HEK293 (cell line): ENCODE measurements around the gene MVK.

ENCODE experiments used
- BCL11B ChIP-seq: fragments of 450-650 bp; formaldehyde crosslinking; IDR thresholded peaks from 2 replicates; pipeline ENCODE4 v1.5.1; 2016; ENCODE audit warnings: low read depth, missing biosample characterization, missing genetic modification characterization
- GLI4 ChIP-seq: fragments of 450-650 bp; formaldehyde crosslinking; IDR thresholded peaks from 2 replicates; pipeline ENCODE4 v1.5.1; 2016; ENCODE audit warnings: missing biosample characterization, missing genetic modification characterization
- GLIS2 ChIP-seq: fragments of 450-650 bp; formaldehyde crosslinking; IDR thresholded peaks from 2 replicates; pipeline ENCODE4 v1.5.1; 2016; ENCODE audit warnings: missing biosample characterization, missing genetic modification characterization
- HOXD13 ChIP-seq: sonication (generic); formaldehyde crosslinking; IDR thresholded peaks from 2 replicates; pipeline ENCODE4 v1.8.0; 2022; ENCODE audit warnings: missing genetic modification reagents, borderline replicate concordance
- OSR2 ChIP-seq: fragments of 450-650 bp; formaldehyde crosslinking; IDR thresholded peaks from 2 replicates; pipeline ENCODE4 v1.5.1; 2016; ENCODE audit warnings: missing biosample characterization, missing genetic modification characterization
- REPIN1 ChIP-seq: fragments of 450-650 bp; formaldehyde crosslinking; IDR thresholded peaks from 2 replicates; pipeline ENCODE4 v1.5.1; 2017; ENCODE audit warnings: missing biosample characterization, missing genetic modification characterization, low read depth
- ZNF157 ChIP-seq: fragments of 450-650 bp; formaldehyde crosslinking; IDR thresholded peaks from 2 replicates; pipeline ENCODE4 v1.5.1; 2016; ENCODE audit warnings: missing biosample characterization, missing genetic modification characterization
- ZNF16 ChIP-seq: fragments of 450-650 bp; formaldehyde crosslinking; IDR thresholded peaks from 2 replicates; pipeline ENCODE4 v1.5.1; 2016; ENCODE audit warnings: low read depth, missing biosample characterization, missing genetic modification characterization
- ZNF311 ChIP-seq: fragments of 450-650 bp; formaldehyde crosslinking; IDR thresholded peaks from 2 replicates; pipeline ENCODE4 v1.5.1; 2017; ENCODE audit warnings: missing biosample characterization, missing genetic modification characterization, borderline replicate concordance
- ZNF394 ChIP-seq: fragments of 450-650 bp; formaldehyde crosslinking; IDR thresholded peaks from 2 replicates; pipeline ENCODE4 v1.5.1; 2016; ENCODE audit warnings: missing biosample characterization, missing genetic modification characterization, mild to moderate bottlenecking, moderate library complexity, borderline replicate concordance
- ZNF837 ChIP-seq: fragments of 450-650 bp; formaldehyde crosslinking; IDR thresholded peaks from 2 replicates; pipeline ENCODE4 v1.5.1; 2016; ENCODE audit warnings: missing biosample characterization, missing genetic modification characterization
- ZSCAN23 ChIP-seq: fragments of 450-650 bp; formaldehyde crosslinking; IDR thresholded peaks from 2 replicates; pipeline ENCODE4 v1.5.1; 2016; ENCODE audit warnings: missing biosample characterization, missing genetic modification characterization
- ZSCAN30 ChIP-seq: fragments of 450-650 bp; IDR thresholded peaks from 2 replicates; pipeline ENCODE4 v1.5.1; 2018; ENCODE audit warnings: missing biosample characterization, mild to moderate bottlenecking, missing genetic modification characterization, moderate library complexity
- TF ChIP-seq, protein P1 (sequence below): sonication (generic); formaldehyde crosslinking; IDR thresholded peaks from 2 replicates; pipeline ENCODE4 v1.8.1; 2022; ENCODE audit warnings: mild to moderate bottlenecking, moderate library complexity, missing genetic modification reagents
- TF ChIP-seq, protein P2 (sequence below): fragments of 450-650 bp; formaldehyde crosslinking; IDR thresholded peaks from 2 replicates; pipeline ENCODE4 v1.5.1; 2016; ENCODE audit warnings: missing biosample characterization, missing genetic modification characterization, borderline replicate concordance
- TF ChIP-seq, protein P3 (sequence below): fragments of 450-650 bp; formaldehyde crosslinking; IDR thresholded peaks from 2 replicates; pipeline ENCODE4 v1.5.1; 2016; ENCODE audit warnings: missing biosample characterization, missing genetic modification characterization
- TF ChIP-seq, protein P4 (sequence below): fragments of 450-650 bp; formaldehyde crosslinking; IDR thresholded peaks from 2 replicates; pipeline ENCODE4 v1.5.1; 2017; ENCODE audit warnings: missing biosample characterization, mild to moderate bottlenecking, missing genetic modification characterization, moderate library complexity
- TF ChIP-seq, protein P5 (sequence below): fragments of 450-650 bp; formaldehyde crosslinking; IDR thresholded peaks from 2 replicates; pipeline ENCODE4 v1.5.1; 2017; ENCODE audit warnings: missing biosample characterization, missing genetic modification characterization
- TF ChIP-seq, protein P6 (sequence below): fragments of 450-650 bp; formaldehyde crosslinking; IDR thresholded peaks from 2 replicates; pipeline ENCODE4 v1.5.1; 2016; ENCODE audit warnings: missing biosample characterization, missing genetic modification characterization
- TF ChIP-seq, protein P7 (sequence below): fragments of 450-650 bp; formaldehyde crosslinking; IDR thresholded peaks from 2 replicates; pipeline ENCODE4 v1.5.1; 2016; ENCODE audit warnings: missing biosample characterization, missing genetic modification characterization, borderline replicate concordance

Gene MVK

DNA sequence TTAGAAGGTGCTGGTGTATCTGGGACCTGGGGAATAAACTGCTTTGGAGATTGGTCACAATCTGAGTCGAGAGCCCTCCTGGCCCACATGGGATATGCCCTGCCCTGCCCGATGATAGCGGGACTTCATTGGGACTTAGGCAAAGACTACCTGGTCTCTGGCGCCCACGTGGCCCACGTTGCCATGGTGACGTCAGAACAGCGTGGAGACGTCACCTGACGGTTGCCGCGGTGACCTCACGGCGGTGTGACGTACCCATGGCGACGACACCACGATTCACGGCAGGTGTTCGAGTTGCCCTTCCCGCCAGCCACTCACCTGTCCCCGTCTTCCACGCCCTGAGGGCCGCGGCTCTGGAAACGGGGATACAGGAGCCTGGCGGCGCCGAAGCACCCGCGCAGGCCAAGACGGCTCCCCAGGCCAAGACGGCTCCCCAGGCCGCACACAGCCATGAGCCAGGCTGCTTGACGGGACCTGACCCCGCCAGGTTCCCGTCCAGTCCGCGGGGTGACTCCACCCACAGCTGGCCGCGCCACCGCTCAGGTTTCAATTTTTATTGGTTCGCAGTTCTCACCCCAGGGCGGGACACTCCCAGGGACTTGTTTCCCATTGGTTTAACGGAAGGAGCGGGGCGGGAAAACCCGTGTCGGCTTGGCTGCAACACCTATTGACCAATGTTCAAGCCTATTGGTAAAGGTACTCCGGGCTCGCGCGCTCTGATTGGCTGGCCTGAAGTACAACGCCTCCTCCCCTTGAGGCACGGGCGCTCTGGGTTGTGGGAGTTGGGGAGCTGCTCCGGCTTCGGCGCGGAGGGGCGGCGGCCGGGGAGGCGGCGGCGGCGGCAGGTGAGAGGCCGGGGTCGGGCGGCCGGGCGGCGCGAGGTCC, at the start of gene MVK, which contains the start of gene MMAB (continued):
- TF ChIP-seq, protein P1, sequence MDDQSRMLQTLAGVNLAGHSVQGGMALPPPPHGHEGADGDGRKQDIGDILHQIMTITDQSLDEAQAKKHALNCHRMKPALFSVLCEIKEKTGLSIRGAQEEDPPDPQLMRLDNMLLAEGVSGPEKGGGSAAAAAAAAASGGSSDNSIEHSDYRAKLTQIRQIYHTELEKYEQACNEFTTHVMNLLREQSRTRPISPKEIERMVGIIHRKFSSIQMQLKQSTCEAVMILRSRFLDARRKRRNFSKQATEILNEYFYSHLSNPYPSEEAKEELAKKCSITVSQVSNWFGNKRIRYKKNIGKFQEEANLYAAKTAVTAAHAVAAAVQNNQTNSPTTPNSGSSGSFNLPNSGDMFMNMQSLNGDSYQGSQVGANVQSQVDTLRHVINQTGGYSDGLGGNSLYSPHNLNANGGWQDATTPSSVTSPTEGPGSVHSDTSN (CRISPR knock-in tag), result 0 out of 2 replicates have a peak, but pooled peaks have one; percentile 18
- TF ChIP-seq GLIS2 (tag by site-specific recombination) (peak; percentile 69), ZNF837 (tag by site-specific recombination) (0 out of 2 replicates have a peak, but pooled peaks have one; percentile 68), ZNF157 (tag by site-specific recombination) (no peak), GLI4 (tag by site-specific recombination) (peak; percentile 94), HOXD13 (no peak), REPIN1 (tag by site-specific recombination) (peak; percentile 65; the same call in 1 of the 2 replicates), ZNF394 (tag by site-specific recombination) (peak; percentile 66; the same call in 1 of the 2 replicates), ZNF311 (tag by site-specific recombination) (no peak), ZSCAN23 (tag by site-specific recombination) (peak; percentile 82; the same call in 1 of the 2 replicates), ZSCAN30 (peak; percentile 93), BCL11B (tag by site-specific recombination) (peak; percentile 91), ZNF16 (tag by site-specific recombination) (0 out of 2 replicates have a peak, but pooled peaks have one; percentile 22), OSR2 (tag by site-specific recombination) (0 out of 2 replicates have a peak, but pooled peaks have one; percentile 38)
- TF ChIP-seq, protein P2, sequence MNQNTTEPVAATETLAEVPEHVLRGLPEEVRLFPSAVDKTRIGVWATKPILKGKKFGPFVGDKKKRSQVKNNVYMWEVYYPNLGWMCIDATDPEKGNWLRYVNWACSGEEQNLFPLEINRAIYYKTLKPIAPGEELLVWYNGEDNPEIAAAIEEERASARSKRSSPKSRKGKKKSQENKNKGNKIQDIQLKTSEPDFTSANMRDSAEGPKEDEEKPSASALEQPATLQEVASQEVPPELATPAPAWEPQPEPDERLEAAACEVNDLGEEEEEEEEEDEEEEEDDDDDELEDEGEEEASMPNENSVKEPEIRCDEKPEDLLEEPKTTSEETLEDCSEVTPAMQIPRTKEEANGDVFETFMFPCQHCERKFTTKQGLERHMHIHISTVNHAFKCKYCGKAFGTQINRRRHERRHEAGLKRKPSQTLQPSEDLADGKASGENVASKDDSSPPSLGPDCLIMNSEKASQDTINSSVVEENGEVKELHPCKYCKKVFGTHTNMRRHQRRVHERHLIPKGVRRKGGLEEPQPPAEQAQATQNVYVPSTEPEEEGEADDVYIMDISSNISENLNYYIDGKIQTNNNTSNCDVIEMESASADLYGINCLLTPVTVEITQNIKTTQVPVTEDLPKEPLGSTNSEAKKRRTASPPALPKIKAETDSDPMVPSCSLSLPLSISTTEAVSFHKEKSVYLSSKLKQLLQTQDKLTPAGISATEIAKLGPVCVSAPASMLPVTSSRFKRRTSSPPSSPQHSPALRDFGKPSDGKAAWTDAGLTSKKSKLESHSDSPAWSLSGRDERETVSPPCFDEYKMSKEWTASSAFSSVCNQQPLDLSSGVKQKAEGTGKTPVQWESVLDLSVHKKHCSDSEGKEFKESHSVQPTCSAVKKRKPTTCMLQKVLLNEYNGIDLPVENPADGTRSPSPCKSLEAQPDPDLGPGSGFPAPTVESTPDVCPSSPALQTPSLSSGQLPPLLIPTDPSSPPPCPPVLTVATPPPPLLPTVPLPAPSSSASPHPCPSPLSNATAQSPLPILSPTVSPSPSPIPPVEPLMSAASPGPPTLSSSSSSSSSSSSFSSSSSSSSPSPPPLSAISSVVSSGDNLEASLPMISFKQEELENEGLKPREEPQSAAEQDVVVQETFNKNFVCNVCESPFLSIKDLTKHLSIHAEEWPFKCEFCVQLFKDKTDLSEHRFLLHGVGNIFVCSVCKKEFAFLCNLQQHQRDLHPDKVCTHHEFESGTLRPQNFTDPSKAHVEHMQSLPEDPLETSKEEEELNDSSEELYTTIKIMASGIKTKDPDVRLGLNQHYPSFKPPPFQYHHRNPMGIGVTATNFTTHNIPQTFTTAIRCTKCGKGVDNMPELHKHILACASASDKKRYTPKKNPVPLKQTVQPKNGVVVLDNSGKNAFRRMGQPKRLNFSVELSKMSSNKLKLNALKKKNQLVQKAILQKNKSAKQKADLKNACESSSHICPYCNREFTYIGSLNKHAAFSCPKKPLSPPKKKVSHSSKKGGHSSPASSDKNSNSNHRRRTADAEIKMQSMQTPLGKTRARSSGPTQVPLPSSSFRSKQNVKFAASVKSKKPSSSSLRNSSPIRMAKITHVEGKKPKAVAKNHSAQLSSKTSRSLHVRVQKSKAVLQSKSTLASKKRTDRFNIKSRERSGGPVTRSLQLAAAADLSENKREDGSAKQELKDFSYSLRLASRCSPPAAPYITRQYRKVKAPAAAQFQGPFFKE (tag by site-specific recombination), result peak; percentile 49; the same call in 1 of the 2 replicates
- TF ChIP-seq, protein P3, sequence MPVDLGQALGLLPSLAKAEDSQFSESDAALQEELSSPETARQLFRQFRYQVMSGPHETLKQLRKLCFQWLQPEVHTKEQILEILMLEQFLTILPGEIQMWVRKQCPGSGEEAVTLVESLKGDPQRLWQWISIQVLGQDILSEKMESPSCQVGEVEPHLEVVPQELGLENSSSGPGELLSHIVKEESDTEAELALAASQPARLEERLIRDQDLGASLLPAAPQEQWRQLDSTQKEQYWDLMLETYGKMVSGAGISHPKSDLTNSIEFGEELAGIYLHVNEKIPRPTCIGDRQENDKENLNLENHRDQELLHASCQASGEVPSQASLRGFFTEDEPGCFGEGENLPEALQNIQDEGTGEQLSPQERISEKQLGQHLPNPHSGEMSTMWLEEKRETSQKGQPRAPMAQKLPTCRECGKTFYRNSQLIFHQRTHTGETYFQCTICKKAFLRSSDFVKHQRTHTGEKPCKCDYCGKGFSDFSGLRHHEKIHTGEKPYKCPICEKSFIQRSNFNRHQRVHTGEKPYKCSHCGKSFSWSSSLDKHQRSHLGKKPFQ (tag by site-specific recombination), result peak; percentile 89
- TF ChIP-seq, protein P4, sequence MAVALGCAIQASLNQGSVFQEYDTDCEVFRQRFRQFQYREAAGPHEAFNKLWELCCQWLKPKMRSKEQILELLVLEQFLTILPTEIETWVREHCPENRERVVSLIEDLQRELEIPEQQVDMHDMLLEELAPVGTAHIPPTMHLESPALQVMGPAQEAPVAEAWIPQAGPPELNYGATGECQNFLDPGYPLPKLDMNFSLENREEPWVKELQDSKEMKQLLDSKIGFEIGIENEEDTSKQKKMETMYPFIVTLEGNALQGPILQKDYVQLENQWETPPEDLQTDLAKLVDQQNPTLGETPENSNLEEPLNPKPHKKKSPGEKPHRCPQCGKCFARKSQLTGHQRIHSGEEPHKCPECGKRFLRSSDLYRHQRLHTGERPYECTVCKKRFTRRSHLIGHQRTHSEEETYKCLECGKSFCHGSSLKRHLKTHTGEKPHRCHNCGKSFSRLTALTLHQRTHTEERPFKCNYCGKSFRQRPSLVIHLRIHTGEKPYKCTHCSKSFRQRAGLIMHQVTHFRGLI (tag by site-specific recombination), result peak; percentile 30; the same call in 1 of the 2 replicates
- TF ChIP-seq, protein P5, sequence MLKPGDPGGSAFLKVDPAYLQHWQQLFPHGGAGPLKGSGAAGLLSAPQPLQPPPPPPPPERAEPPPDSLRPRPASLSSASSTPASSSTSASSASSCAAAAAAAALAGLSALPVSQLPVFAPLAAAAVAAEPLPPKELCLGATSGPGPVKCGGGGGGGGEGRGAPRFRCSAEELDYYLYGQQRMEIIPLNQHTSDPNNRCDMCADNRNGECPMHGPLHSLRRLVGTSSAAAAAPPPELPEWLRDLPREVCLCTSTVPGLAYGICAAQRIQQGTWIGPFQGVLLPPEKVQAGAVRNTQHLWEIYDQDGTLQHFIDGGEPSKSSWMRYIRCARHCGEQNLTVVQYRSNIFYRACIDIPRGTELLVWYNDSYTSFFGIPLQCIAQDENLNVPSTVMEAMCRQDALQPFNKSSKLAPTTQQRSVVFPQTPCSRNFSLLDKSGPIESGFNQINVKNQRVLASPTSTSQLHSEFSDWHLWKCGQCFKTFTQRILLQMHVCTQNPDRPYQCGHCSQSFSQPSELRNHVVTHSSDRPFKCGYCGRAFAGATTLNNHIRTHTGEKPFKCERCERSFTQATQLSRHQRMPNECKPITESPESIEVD (tag by site-specific recombination), result no peak
- TF ChIP-seq, protein P6, sequence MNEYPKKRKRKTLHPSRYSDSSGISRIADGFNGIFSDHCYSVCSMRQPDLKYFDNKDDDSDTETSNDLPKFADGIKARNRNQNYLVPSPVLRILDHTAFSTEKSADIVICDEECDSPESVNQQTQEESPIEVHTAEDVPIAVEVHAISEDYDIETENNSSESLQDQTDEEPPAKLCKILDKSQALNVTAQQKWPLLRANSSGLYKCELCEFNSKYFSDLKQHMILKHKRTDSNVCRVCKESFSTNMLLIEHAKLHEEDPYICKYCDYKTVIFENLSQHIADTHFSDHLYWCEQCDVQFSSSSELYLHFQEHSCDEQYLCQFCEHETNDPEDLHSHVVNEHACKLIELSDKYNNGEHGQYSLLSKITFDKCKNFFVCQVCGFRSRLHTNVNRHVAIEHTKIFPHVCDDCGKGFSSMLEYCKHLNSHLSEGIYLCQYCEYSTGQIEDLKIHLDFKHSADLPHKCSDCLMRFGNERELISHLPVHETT, result peak; percentile 91
- TF ChIP-seq, protein P7, sequence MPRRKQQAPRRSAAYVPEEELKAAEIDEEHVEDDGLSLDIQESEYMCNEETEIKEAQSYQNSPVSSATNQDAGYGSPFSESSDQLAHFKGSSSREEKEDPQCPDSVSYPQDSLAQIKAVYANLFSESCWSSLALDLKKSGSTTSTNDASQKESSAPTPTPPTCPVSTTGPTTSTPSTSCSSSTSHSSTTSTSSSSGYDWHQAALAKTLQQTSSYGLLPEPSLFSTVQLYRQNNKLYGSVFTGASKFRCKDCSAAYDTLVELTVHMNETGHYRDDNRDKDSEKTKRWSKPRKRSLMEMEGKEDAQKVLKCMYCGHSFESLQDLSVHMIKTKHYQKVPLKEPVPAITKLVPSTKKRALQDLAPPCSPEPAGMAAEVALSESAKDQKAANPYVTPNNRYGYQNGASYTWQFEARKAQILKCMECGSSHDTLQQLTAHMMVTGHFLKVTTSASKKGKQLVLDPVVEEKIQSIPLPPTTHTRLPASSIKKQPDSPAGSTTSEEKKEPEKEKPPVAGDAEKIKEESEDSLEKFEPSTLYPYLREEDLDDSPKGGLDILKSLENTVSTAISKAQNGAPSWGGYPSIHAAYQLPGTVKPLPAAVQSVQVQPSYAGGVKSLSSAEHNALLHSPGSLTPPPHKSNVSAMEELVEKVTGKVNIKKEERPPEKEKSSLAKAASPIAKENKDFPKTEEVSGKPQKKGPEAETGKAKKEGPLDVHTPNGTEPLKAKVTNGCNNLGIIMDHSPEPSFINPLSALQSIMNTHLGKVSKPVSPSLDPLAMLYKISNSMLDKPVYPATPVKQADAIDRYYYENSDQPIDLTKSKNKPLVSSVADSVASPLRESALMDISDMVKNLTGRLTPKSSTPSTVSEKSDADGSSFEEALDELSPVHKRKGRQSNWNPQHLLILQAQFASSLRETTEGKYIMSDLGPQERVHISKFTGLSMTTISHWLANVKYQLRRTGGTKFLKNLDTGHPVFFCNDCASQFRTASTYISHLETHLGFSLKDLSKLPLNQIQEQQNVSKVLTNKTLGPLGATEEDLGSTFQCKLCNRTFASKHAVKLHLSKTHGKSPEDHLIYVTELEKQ (tag by site-specific recombination), result peak; percentile 74; the same call in 1 of the 2 replicates
